ENCODE data around the gene ADARB1. TPM values are rescaled to one million over a fixed set of nuclear protein-coding genes. Genes with fewer than 3 reads are reported as not detected.
A peak's percentile ranks its signal among the peaks of the same experiment; 100 is the strongest.

Gene ADARB1
- total and polyA plus RNA-seq, 2 of the 4 experiments (the other 2 are of a cell fraction), result 39.8 to 47.3 TPM

DNA sequence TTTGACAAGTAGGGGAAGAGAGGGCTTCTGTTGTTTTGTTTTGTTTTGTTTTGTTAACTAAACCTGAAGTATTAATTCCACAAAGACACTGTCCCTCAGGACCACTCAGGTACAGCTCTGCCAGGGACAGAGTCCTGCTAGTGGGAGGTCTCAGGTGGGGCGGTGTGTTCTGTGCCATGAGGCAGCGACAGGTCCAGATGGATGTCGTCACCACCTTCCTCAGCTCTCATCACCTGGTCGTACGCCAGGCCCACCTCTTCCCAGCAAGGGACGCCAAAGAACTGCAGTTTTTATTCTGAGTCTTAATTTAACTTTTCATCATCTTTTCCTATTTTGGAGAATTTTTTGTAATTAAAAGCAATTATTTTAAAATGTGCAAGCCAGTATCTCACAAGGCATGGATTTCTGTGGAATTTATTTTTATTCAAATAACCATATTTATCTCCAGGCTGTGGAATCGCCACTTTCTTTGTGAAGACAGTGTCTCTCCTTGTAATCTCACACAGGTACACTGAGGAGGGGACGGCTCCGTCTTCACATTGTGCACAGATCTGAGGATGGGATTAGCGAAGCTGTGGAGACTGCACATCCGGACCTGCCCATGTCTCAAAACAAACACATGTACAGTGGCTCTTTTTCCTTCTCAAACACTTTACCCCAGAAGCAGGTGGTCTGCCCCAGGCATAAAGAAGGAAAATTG lies 150.8 kb downstream of the ADARB1 start:
- no peak for TF ChIP-seq CTCF (conservative IDR thresholded peaks at IDR 0.05; ENCODE audit: low read depth, low read length)
- dilution Hi-C loops (cut with HindIII; ENCODE audit: low sequenced_read_pairs, unreplicated experiment), result no loop called here
- Histone ChIP-seq H3K4me2 (ENCODE audit: low read depth, low read length) (no peak overlapping the region), H3K18ac (ENCODE audit: low read depth, low read length) (no peak overlapping the region), H3K14ac (replicated peaks; ENCODE audit: low read depth, low read length) (no peak overlapping the region), H3K27me3 (ENCODE audit: control insufficient read depth, insufficient read depth, low read length) (no peaks in the 10 kb centered on the region), H3K4me1 (ENCODE audit: control insufficient read depth, insufficient read depth, low read length) (peaks cover 26% of the 10 kb centered on the region), H3K27ac (ENCODE audit: insufficient read depth, low read length) (no peak overlapping the region), H4K8ac (ENCODE audit: low read depth in 2 of 2, low read length in 2 of 2) (no peak overlapping the region), H4K20me1 (ENCODE audit: insufficient read depth, low read length) (peaks cover 49% of the 10 kb centered on the region), H3K4me3 (ENCODE audit: insufficient read depth, low read depth, low read length) (no peak overlapping the region), H2BK5ac (ENCODE audit: low read depth, low read length, poor library complexity, severe bottlenecking) (no peak overlapping the region), H3K23ac (ENCODE audit: low read depth, low read length) (0 out of 2 replicates have a peak overlapping the region, but pooled peaks have one; percentile 52), H3K9ac (ENCODE audit: low read depth, low read length) (no peak overlapping the region), H2AK9ac (replicated peaks; ENCODE audit: low read depth, low read length, poor library complexity) (no peak overlapping the region), H3K9me1 (ENCODE audit: insufficient read depth, low read length) (peaks cover 32% of the 10 kb centered on the region), H3K9me3 (ENCODE audit: control insufficient read depth, insufficient read depth, low read length) (no peaks in the 10 kb centered on the region), H2BK15ac (ENCODE audit: low read depth, low read length) (no peak overlapping the region), H4K91ac (ENCODE audit: insufficient read depth, low read depth, low read length) (peak overlapping the region; percentile 20; the same call in 1 of the 2 replicates), H2AFZ (replicated peaks; ENCODE audit: low read length, poor library complexity) (no peak overlapping the region), H2AK5ac (ENCODE audit: low read depth, low read length) (0 out of 2 replicates have a peak overlapping the region, but pooled peaks have one; percentile 10), H3K4ac (ENCODE audit: low read depth, low read length) (0 out of 2 replicates have a peak overlapping the region, but pooled peaks have one; percentile 56), H2BK120ac (ENCODE audit: low read depth, low read length) (no peak overlapping the region), H3K79me1 (ENCODE audit: low read depth in 1 of 2, low read length in 2 of 2) (peaks cover 8 to 11% of the 10 kb centered on the region in 2 experiments; a peak in 2 of 4 replicates), H4K5ac (ENCODE audit: low read depth, low read length) (no peak overlapping the region), H3K56ac (ENCODE audit: extremely low read depth, insufficient read depth, low read length) (no peak overlapping the region), H3K36me3 (ENCODE audit: control insufficient read depth, insufficient read depth, low read length) (peaks cover 43% of the 10 kb centered on the region), H2BK20ac (ENCODE audit: low read depth, low read length) (no peak overlapping the region; the same call in 1 of the 2 replicates)
- POLR2A ChIA-PET (ENCODE audit: unreplicated experiment), result no interaction called here
- in situ Hi-C loops (cut with MboI; ENCODE audit: low sequenced_read_pairs), result no loop called here
- ATAC-seq (ENCODE audit: low read depth) (no peak), DNase-seq (no peak)
- CTCF ChIA-PET, result interaction anchor here (1.0 kb wide), 1 partner anchor 87 kb away, joined by 3 read pairs; no protein-coding TSS in a partner anchor
- BruUV-seq (replicated peaks), result no TSS peak
- intact Hi-C loops (cut with micrococcal nuclease), result loop anchor here (5.0 kb wide), 1 partner anchor 83 kb away; no protein-coding TSS in a partner anchor
- WGBS, 2 experiments (ENCODE audit: extremely low coverage in 2 of 2, insufficient read length in 1 of 2), result no CpG with 5 or more reads among the region's 11 CpGs

Measured in IMR-90 (cell line).